SJSA1 (cell line): Measurements from ENCODE around the gene PRKCQ. TPM values are rescaled to one million over a fixed set of nuclear protein-coding genes. Genes with fewer than 3 reads are reported as not detected.
"Not testable (repeated sequence)": the region's sequence is repeated elsewhere in the genome, so short reads cannot be mapped to it uniquely, and the experiment has no call there.

Experiments
- DNase-seq, 2 experiments: peaks; one replicate each; pipeline ENCODE4 v3.0.0-alpha.2; 2015 to 2020; ENCODE audit warnings: low spot score in 2 of 2, low read depth in 1 of 2
- H3K27ac ChIP-seq: fragments of 250-450 bp; sonication (Bioruptor Pico); 2 replicates; pipeline ENCODE4 v1.5.1; 2020; ENCODE audit warnings: mild to moderate bottlenecking, moderate library complexity
- H3K27me3 ChIP-seq: fragments of 250-450 bp; sonication (Bioruptor Pico); replicated peaks from 2 replicates; pipeline ENCODE4 v1.5.1; 2020; ENCODE audit warnings: mild to moderate bottlenecking, moderate library complexity
- H3K36me3 ChIP-seq: fragments of 250-450 bp; sonication (Bioruptor Pico); 2 replicates; pipeline ENCODE4 v1.5.1; 2020; ENCODE audit warnings: mild to moderate bottlenecking
- H3K4me1 ChIP-seq: fragments of 250-450 bp; sonication (Bioruptor Pico); replicated peaks from 2 replicates; pipeline ENCODE4 v1.6.1; 2021; ENCODE audit warnings: mild to moderate bottlenecking
- H3K4me3 ChIP-seq: fragments of 250-450 bp; sonication (Bioruptor Pico); 2 replicates; pipeline ENCODE4 v1.5.1; 2020; ENCODE audit warnings: mild to moderate bottlenecking
- H3K9me3 ChIP-seq: fragments of 250-450 bp; sonication (Bioruptor Pico); replicated peaks from 2 replicates; pipeline ENCODE4 v1.5.1; 2020; ENCODE audit warnings: mild to moderate bottlenecking
- total RNA-seq: library from RNA; depleted of rRNA; stranded (reverse); fragments of >200 nt; shearing (Covaris generic); gene quantifications from 2 replicates; pipeline ENCODE4 v1.2.3, GENCODE V29; 2014

Gene PRKCQ
- total RNA-seq, 1 experiment from 2014 or later: not detected

DNA sequence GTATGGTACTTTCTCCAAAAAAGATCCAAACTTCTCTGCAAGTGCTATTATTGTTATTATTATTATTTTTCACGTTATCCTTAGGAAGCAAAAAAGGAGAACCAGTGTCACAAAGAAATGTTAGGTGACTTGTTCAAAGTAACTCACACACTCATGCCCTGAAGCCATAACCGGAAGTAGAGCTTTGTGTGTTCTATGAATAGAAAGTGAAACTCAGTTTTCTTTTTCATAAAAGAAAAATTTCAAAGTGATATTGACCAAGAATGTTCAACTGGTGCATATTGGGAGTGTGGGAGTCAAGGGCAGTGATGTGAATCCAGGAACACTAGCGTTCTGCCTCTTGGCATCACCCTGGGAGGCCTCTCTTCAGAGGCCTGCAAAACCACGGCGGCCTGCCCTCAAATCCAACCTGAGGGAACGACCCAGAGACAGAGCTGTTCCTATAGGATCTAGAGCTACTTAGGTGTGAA lies 106.1 kb downstream of the PRKCQ start:
- DNase-seq: peak in 1 of 2 experiments; percentile 14
- Histone ChIP-seq H3K27me3 (no peaks in the 10 kb centered on the region), H3K4me3 (no peak overlapping the region), H3K9me3 (no peaks in the 10 kb centered on the region), H3K36me3 (no peaks in the 10 kb centered on the region), H3K4me1 (0 out of 2 replicates have a peak, but pooled peaks cover 4% of the 10 kb centered on the region), H3K27ac (no peak overlapping the region)

DNA sequence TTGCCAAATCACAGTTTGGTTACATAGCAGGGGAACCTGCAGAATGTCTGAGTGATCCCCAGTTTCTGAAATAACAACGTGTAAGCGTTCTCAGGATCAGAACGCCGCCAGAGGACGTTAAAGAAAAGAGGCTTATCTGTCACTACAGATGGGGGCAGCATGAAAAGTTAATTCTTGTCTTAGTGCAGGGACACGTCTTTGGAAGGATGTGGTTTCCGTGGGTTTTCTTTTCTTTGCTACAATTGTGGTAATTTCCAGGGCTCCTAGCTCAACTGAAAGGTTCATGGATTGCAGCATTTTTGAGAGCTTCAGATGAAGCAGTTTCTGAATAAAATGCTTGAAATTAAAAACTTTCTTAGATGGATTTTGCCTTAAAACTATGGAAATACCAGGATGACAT lies 106.6 kb downstream of the PRKCQ start:
- H3K36me3 ChIP-seq: no peaks in the 10 kb centered on the region
- H3K9me3 ChIP-seq: no peaks in the 10 kb centered on the region
- no peak overlapping the region for H3K27ac ChIP-seq
- DNase-seq: no peak
- no peaks in the 10 kb centered on the region for H3K27me3 ChIP-seq
- 0 out of 2 replicates have a peak, but pooled peaks cover 4% of the 10 kb centered on the region for H3K4me1 ChIP-seq
- no peak overlapping the region for H3K4me3 ChIP-seq

DNA sequence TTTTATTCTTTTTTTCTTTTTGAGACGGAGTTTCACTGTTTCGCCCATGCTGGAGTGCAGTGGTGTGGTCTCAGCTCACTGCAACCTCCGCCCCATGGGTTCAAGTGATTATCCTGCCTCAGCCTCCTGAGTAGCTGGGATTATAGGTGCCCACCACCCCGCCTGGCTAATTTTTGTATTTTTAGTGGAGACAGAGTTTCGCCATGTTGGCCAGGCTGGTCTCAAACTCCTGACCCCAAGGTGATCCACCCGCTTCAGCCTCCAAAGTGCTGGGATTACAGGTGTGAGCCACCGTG lies 107.4 kb downstream of the PRKCQ start:
- H3K36me3 ChIP-seq, H3K27ac ChIP-seq, H3K9me3 ChIP-seq, H3K4me1 ChIP-seq, H3K4me3 ChIP-seq, H3K27me3 ChIP-seq, DNase-seq: not testable (repeated sequence)

GRCh38 chr10:6470894-6471618 lies 109.0 kb downstream of the PRKCQ start:
- Histone ChIP-seq H3K36me3 (no peaks in the 10 kb centered on the region), H3K4me1 (0 out of 2 replicates have a peak, but pooled peaks cover 4% of the 10 kb centered on the region)

DNA sequence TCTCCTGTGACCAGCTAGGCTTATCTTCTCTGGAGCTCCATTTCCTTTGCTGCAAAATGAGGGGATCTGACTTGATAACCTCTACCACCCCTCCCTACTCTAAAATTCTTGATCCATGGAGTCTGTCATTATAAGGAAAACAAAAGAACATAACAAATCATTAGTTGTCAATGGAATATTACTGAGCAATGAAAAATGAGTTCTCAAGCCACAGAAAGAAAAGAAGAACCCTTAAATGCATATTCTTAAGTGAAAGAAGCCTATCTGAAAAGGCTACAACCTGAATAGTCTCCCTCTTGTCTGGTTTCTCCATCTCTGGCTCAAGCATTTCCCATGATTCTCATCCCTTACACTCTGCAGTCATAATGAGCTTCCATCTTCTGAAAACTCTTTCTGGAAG lies 110.4 kb downstream of the PRKCQ start:
- Histone ChIP-seq H3K4me1 (0 out of 2 replicates have a peak, but pooled peaks cover 4% of the 10 kb centered on the region), H3K27me3 (no peaks in the 10 kb centered on the region), H3K27ac (no peak overlapping the region), H3K4me3 (no peak overlapping the region), H3K36me3 (no peaks in the 10 kb centered on the region), H3K9me3 (no peaks in the 10 kb centered on the region)
- no peak for DNase-seq

More at GRCh38 chr10:6470894-6471618, 109.0 kb downstream of the PRKCQ start:
- no peaks in the 10 kb centered on the region for H3K9me3 ChIP-seq
- H3K27me3 ChIP-seq: no peaks in the 10 kb centered on the region
- H3K4me3 ChIP-seq: no peak overlapping the region
- DNase-seq: no peak
- H3K27ac ChIP-seq: no peak overlapping the region

- no peaks in the 10 kb centered on the region for H3K36me3 ChIP-seq
- no peaks in the 10 kb centered on the region for H3K4me1 ChIP-seq
- no peaks in the 10 kb centered on the region for H3K27me3 ChIP-seq
- H3K27ac ChIP-seq: no peak overlapping the region
- H3K9me3 ChIP-seq: no peaks in the 10 kb centered on the region
- DNase-seq: no peak
- H3K4me3 ChIP-seq: no peak overlapping the region
Measured at GRCh38 chr10:6465854-6466601, 114.0 kb downstream of the PRKCQ start.

DNA sequence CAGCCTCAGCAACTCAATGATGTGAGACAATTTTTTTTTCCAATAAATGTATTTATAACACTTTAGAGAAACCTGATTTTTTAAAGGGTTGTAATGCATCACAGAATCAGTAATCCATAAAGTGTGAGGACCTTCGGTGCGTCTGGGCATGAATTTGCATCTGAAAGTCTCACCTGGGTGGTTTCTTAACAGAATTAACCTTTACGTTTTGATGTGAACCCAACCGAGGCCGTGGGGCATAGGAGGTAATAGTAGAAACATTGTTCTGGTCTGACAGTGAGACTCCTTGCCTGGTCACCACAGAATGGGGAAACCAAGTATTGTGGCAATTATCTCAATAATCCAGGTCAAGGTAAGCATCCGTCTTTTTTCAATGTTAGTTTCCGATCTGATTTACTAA lies 114.6 kb downstream of the PRKCQ start:
- no peaks in the 10 kb centered on the region for H3K4me1 ChIP-seq
- H3K4me3 ChIP-seq: no peak overlapping the region
- no peaks in the 10 kb centered on the region for H3K9me3 ChIP-seq
- H3K36me3 ChIP-seq: no peaks in the 10 kb centered on the region
- no peak overlapping the region for H3K27ac ChIP-seq
- H3K27me3 ChIP-seq: no peaks in the 10 kb centered on the region
- no peak for DNase-seq

DNA sequence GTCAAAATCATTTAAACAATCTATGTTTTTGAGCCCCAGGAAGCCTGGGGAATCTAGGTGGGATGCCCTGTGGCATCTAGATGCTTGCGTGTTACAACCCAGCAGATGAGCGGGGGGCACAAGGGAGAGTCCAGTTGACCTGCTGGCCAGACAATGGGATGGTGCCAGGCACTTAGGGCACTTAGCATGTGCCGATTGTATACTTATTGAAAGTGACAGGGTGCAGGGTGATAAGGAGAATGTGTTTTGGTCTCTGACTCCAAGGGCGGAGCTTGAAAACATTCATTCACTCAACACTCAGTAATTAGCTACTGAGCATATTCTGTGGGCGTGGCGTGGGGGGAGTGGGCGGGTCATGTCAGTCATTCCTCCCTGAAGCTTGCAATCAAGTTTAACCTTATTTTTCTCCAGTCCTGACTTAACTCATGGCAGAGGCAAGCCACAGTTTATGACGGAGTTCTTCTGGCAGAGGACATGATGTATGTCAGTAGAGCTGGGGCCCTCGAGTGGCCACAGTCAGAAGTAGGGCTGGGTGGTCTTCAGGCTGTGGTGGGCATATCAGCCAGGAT lies 115.1 kb downstream of the PRKCQ start:
- Histone ChIP-seq H3K9me3 (no peaks in the 10 kb centered on the region), H3K36me3 (no peaks in the 10 kb centered on the region)

GRCh38 chr10:6463366-6463765 lies 116.7 kb downstream of the PRKCQ start:
- Histone ChIP-seq H3K27me3 (no peaks in the 10 kb centered on the region; the same call in 1 of the 2 replicates), H3K9me3 (no peaks in the 10 kb centered on the region), H3K27ac (no peak overlapping the region), H3K36me3 (no peaks in the 10 kb centered on the region), H3K4me1 (no peaks in the 10 kb centered on the region), H3K4me3 (no peak overlapping the region)
- no peak for DNase-seq

More for the DNA sequence above, 115.1 kb downstream of the PRKCQ start:
- no peak overlapping the region for H3K27ac ChIP-seq
- H3K27me3 ChIP-seq: no peaks in the 10 kb centered on the region
- H3K4me3 ChIP-seq: no peak overlapping the region
- no peak for DNase-seq
- H3K4me1 ChIP-seq: no peaks in the 10 kb centered on the region

DNA sequence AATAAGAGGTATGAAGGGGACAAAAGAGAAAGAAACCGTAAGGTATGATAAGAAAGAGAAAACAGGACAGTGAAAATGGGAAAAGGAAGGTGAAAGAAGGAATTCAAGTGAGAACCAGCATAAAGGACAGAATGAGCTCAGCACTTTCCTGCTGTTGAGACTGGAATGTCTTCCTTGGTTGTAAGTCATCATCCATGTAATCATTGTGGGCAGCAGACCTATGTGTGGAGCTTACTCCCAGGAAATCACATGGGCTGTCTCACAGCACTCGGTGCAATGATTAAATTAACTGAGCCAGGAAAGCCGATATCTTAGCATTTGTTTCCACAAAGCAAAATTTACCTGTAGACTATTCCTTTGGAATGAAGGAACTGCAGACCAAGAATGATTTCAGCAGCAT lies 118.1 kb downstream of the PRKCQ start:
- DNase-seq: no peak
- no peaks in the 10 kb centered on the region; the same call in 1 of the 2 replicates for H3K27me3 ChIP-seq
- no peaks in the 10 kb centered on the region for H3K36me3 ChIP-seq
- no peak overlapping the region for H3K27ac ChIP-seq
- H3K4me1 ChIP-seq: no peaks in the 10 kb centered on the region
- H3K9me3 ChIP-seq: no peaks in the 10 kb centered on the region
- H3K4me3 ChIP-seq: no peak overlapping the region

DNA sequence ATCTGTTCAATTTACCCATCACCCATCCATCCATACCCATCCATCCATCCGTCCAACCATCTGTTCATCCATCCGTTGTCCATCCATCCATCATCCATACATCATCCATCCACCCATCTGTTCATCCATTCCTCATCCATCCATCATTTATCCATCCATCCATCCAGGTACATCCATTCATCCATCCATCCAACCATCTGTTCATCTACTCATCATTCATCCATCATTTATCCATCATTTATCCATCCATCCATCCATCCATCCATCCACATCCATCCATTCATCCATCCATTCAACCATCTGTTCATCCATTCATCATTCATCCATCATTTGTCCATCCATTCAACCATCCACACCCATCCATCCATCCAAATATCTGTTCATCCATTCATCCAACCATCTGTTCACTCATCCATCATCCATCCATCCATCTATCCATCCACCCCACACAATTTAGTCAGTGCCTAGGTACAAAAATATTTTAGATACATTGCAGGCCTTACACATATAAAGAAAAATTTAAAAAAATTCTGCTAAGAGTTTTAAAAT lies 119.1 kb downstream of the PRKCQ start:
- H3K4me3 ChIP-seq: no peak overlapping the region
- DNase-seq: no peak
- no peak overlapping the region for H3K27ac ChIP-seq
- no peaks in the 10 kb centered on the region for H3K36me3 ChIP-seq
- no peaks in the 10 kb centered on the region for H3K4me1 ChIP-seq
- H3K9me3 ChIP-seq: no peaks in the 10 kb centered on the region
- H3K27me3 ChIP-seq: no peaks in the 10 kb centered on the region; the same call in 1 of the 2 replicates

GRCh38 chr10:6458814-6459213 lies 121.3 kb downstream of the PRKCQ start:
- no peak overlapping the region for H3K27ac ChIP-seq
- DNase-seq: no peak
- no peaks in the 10 kb centered on the region for H3K36me3 ChIP-seq
- H3K9me3 ChIP-seq: no peaks in the 10 kb centered on the region
- no peak overlapping the region for H3K4me3 ChIP-seq
- H3K27me3 ChIP-seq: no peaks in the 10 kb centered on the region; the same call in 1 of the 2 replicates
- no peaks in the 10 kb centered on the region for H3K4me1 ChIP-seq

DNA sequence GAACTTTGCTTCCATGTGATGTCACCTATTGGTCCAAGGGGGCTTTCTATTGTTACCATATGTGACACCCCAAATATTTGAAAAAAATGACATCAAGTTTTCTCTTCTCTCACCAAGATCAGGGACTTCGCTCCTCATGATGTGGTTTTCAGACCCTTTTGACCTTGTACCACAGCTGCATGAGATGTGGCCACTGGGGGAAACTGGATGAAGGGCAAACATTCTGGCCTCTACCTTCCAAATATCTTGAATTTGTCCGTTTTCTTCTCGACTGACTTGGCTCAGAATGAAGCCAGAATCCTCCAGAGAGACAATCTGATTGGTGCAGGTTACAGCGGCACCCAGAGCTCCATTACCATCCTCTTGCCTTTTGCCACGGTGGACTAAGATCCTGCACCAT lies 122.7 kb downstream of the PRKCQ start:
- Histone ChIP-seq H3K9me3 (no peaks in the 10 kb centered on the region), H3K4me3 (no peak overlapping the region), H3K36me3 (no peaks in the 10 kb centered on the region), H3K4me1 (no peaks in the 10 kb centered on the region), H3K27ac (no peak overlapping the region), H3K27me3 (no peaks in the 10 kb centered on the region; the same call in 1 of the 2 replicates)
- no peak for DNase-seq

DNA sequence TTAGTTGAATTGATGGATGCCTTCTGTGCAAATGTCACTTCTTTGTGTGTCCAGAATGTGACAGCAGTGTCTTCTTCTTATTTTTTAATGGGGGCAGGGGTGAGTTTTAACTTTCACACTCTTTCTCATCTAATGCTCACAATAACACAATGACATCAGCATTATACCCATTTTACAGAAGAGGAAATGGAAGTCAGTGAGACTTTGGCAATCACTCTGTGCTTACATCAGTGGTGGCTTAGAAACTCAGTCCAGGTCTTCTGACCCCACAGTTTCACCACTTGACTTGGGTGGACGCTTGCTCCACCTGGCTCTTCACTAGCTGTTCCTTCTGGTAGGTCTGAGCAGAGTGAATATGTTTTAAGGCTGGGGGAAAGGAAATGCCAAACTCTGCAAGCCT lies 124.0 kb downstream of the PRKCQ start:
- no peaks in the 10 kb centered on the region; the same call in 1 of the 2 replicates for H3K27me3 ChIP-seq
- H3K36me3 ChIP-seq: no peaks in the 10 kb centered on the region
- no peaks in the 10 kb centered on the region for H3K9me3 ChIP-seq
- no peaks in the 10 kb centered on the region for H3K4me1 ChIP-seq
- DNase-seq: no peak
- H3K4me3 ChIP-seq: no peak overlapping the region
- H3K27ac ChIP-seq: no peak overlapping the region
